NCI-H187 (cell line): ENCODE measurements around the gene CASP8.

Experiments used
- DNase-seq, 2 experiments: peaks; one replicate each; lab custom pipeline; 2025; lab: John Stamatoyannopoulos, UW

CASP8 gene

GRCh38 chr2:201242571-201243277 lies 17.6 kb upstream of the CASP8 start:
- DNase-seq, result no peak

GRCh38 chr2:201244829-201245228 lies 15.5 kb upstream of the CASP8 start:
- DNase-seq, result no peak

DNA sequence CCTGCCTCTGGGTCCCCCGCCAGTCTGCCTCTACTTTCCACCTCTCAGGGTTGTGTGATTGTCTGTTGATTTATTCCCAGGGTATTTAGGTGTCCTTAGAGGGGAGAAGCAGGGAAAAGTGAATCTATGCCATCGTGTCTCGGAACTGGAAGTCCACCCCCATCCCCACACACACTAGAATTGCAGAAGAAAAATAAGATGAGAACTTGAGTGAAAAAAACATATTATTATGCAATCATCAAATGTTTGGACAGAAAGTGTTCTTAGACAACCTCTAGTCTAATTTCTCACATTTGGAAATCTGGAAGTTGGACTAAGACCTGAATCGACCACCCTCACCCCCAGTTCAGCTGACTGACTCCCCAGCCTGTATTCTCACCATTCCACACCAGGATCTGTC lies 14.1 kb upstream of the CASP8 start:
- no peak for DNase-seq

- no peak for DNase-seq
Observed at GRCh38 chr2:201248288-201248844, 12.0 kb upstream of the CASP8 start.

GRCh38 chr2:201249889-201250288 lies 10.4 kb upstream of the CASP8 start:
- no peak for DNase-seq

GRCh38 chr2:201250741-201251140 lies 9.6 kb upstream of the CASP8 start:
- DNase-seq, result no peak

GRCh38 chr2:201254081-201254730 lies 6.1 kb upstream of the CASP8 start:
- peak in 1 of 2 experiments; percentile 2 for DNase-seq

DNA sequence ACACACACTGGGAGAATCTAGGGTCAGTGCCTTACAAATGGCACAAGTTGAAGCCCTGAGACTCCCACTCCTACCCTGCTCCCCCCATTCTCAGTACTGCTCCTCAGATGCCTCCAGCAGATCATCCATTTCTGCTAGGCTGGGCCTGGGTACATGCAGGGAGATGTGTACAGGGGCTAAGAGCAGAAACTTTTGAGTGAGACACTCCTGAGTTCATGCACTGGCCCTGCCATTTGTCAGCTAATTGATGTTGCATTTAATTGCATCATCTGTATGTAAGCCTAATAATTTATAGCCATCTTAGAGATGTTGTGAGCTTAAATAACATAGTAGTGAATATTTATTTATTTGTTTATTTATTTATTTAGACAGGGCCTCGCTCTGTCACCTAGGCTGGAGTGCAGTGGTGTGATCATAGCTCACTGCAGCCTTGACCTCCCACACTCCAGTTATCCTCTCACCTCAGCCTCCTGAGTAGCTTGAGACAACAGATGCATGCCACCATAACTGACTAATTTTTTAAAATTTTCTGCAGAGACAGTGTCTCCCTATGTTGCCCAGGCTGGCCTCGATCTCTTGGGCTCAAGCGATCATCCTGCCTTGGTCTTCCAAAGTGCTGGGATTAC lies 4.8 kb upstream of the CASP8 start:
- DNase-seq, result no peak

- DNase-seq, result no peak
Observed at GRCh38 chr2:201256082-201256481, 4.3 kb upstream of the CASP8 start.

GRCh38 chr2:201257381-201257955 lies 2.9 kb upstream of the CASP8 start:
- no peak for DNase-seq

- DNase-seq, result peak in 1 of 2 experiments; percentile 4
Observed at GRCh38 chr2:201257956-201258665, 2.2 kb upstream of the CASP8 start.

DNA sequence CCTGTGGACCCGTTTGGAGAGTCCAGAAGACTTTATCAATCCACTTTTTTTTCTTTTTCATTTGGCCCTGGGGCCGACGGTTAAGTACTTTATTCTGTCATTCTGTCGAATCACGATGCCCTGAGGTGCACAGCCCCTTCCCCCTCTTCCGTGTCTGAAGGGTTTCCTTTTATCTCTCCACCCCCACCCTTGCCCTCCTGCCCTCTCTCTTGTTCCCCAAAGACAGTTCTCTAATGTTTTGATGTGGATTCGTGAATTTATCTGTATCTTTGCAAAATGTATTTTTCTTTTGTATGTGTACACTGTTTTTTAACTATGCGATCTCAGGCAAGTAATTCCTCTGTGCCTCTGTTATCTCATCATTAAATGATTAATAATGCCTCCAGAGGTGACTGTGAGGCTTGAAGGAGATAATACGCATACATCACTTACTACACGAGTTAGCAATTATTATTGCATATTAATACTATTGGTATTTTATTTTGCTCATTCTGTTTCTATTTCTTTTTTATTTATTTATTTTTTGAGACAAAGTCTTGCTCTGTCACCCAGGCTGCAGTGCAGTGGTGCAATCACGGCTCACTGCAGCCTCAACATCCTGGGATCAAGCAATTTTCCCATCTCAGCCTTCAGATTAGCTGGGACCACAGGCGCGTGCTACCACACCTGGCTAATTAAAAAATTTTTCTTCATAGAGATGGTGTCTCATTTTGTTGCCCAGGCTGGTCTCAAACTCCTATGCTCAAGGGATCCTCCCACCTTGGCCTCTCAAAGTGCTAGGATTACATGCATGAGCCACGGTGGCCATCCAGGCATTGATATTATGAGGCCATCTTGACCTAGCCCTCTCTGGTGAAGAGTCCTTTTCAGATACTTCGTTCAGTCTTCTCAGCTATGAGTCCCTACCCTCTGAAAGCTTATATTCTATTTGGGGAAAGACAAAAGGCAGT lies 1.4 kb upstream of the CASP8 start:
- DNase-seq, result no peak

GRCh38 chr2:201261471-201261870 lies 1.1 kb downstream of the CASP8 start:
- no peak for DNase-seq

- no peak for DNase-seq
Observed at GRCh38 chr2:201261906-201262305, 1.6 kb downstream of the CASP8 start.

DNA sequence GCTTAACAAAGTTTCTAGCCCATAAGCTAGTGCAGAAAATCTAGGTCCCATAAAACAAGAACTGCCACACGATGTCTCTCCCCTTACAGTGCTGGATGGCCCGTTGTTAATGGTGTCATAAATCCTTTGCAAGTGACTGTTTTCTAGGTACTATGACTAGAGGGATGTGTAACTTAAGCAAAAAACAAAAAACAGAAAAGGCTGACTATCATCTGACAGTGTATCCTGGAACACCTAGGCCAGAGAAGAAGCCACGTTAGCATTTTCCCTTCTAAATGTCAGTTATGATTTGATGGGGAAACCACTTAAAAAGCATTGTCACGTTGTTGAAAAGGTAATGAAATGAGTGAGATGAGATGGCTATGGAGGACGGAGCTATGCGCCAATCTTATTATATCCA lies 2.4 kb downstream of the CASP8 start:
- no peak for DNase-seq

DNA sequence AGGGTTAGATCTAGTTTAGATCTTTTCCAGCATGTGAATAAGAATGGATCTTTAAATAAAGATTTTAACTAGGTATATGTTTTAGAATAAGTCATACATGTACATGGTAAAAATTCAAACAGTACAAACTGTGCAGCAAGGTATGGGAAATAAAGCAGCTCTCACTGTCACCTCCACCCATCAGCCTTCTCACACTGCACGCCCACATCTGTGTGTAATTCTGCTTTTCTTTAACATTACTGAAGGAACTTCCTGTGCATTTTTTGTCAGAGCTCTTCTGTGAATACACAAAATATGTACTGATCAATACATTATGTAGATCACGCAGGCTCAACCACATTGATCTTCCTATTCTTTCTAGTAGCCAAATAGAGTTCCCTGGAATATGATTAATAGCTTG lies 3.4 kb downstream of the CASP8 start:
- no peak for DNase-seq

- DNase-seq, result no peak
Observed at GRCh38 chr2:201264472-201265173, 4.3 kb downstream of the CASP8 start.

GRCh38 chr2:201266629-201267028 lies 6.3 kb downstream of the CASP8 start:
- no peak for DNase-seq

GRCh38 chr2:201267278-201268030 lies 7.1 kb downstream of the CASP8 start:
- DNase-seq, result no peak
